A549 (cell line): ENCODE data around the gene FBXO10. TPM values are rescaled to one million over a fixed set of nuclear protein-coding genes. Genes with fewer than 3 reads are reported as not detected.

Experiments used
- ATAC-seq, 2 experiments: fragments of 200-7000 bp in 1 of 2; fragments of >200 bp in 1 of 2; cut with Nextera tagmentation in 1 of 2; cut with Tn5 transposase in 1 of 2; 3 replicates each; pipeline versions ENCODE4 v1.8.0 to v1.9.1; 2018 to 2020; ENCODE audit warnings: mild to moderate bottlenecking in 1 of 2, moderate library complexity in 1 of 2
- CTCF ChIA-PET: fragments of 300-600 bp; sonication (Branson Sonifier 250); formaldehyde crosslinking; extraction: SDS; loops from one replicate; lab custom pipeline; 2021; ENCODE audit warnings: antibody characterized with exemption, inconsistent platforms; lab: Yijun Ruan, JAX
- POLR2A ChIA-PET: fragments of 350-600 bp; formaldehyde crosslinking; extraction: SDS; loops from one replicate; lab custom pipeline; 2021; ENCODE audit warnings: antibody characterized with exemption, inconsistent platforms; lab: Yijun Ruan, JAX
- DNase-seq, 2 experiments: peaks; one replicate each; pipeline versions ENCODE4 v3.0.0 to v3.0.0-alpha.2; 2011 to 2016; ENCODE audit warnings: low read depth in 1 of 2, low spot score in 1 of 2
- FAIRE-seq: peaks from 2 replicates; lab custom pipeline; 2011; peaks lifted over from hg19 to GRCh38; lab: Jason Lieb, UNC
- H3K27ac ChIP-seq, 2 experiments: fragments of >200 bp; sonication (Bioruptor Twin); formaldehyde crosslinking; 3 replicates each; pipeline ENCODE4 v1.5.1; 2016 to 2017
- H3K4me1 ChIP-seq: fragments of >200 bp; sonication (Bioruptor Twin); formaldehyde crosslinking; 3 replicates; pipeline ENCODE4 v1.6.1; 2016
- H3K4me2 ChIP-seq: fragments of >200 bp; sonication (Bioruptor Twin); formaldehyde crosslinking; 3 replicates; pipeline ENCODE4 v1.6.1; 2016
- H3K4me3 ChIP-seq: fragments of >200 bp; sonication (Bioruptor Twin); formaldehyde crosslinking; 3 replicates; pipeline ENCODE4 v1.5.1; 2016
- H3K9me3 ChIP-seq: fragments of >200 bp; sonication (Bioruptor Twin); formaldehyde crosslinking; 3 replicates; pipeline ENCODE4 v1.6.1; 2016
- BCL3 ChIP-seq: fragments of >200 bp; sonication (Bioruptor Twin); formaldehyde crosslinking; IDR thresholded peaks from 3 replicates; pipeline ENCODE4 v1.6.1; 2016
- CBX2 ChIP-seq: fragments of 200-600 bp; sonication (generic); IDR thresholded peaks from 2 replicates; pipeline ENCODE4 v1.6.1; 2016; ENCODE audit warnings: low read depth, mild to moderate bottlenecking, borderline replicate concordance
- CBX8 ChIP-seq: fragments of 200-600 bp; sonication (generic); IDR thresholded peaks from 2 replicates; pipeline ENCODE4 v1.6.1; 2016
- CEBPB ChIP-seq, 2 experiments: fragments of >200 bp in 1 of 2; sonication (Bioruptor Twin) in 1 of 2; formaldehyde crosslinking in 1 of 2; IDR thresholded peaks; 2 replicates each; pipeline ENCODE4 v1.6.1; 2012 to 2016
- CHD2 ChIP-seq: fragments of 150-350 bp; IDR thresholded peaks from 2 replicates; pipeline ENCODE4 v1.6.1; 2014; ENCODE audit warnings: low read length; ENCODE audit not compliant: partially characterized antibody
- CHD4 ChIP-seq: fragments of 200-600 bp; sonication (generic); IDR thresholded peaks from 2 replicates; pipeline ENCODE4 v1.6.1; 2016; ENCODE audit warnings: antibody characterized with exemption, mild to moderate bottlenecking, borderline replicate concordance
- E2F6 ChIP-seq: IDR thresholded peaks from 2 replicates; pipeline ENCODE4 v1.6.1; 2012; ENCODE audit warnings: low read depth, borderline replicate concordance
- EHF ChIP-seq: fragments of 250-450 bp; sonication (Bioruptor Pico); IDR thresholded peaks from 2 replicates; pipeline ENCODE4 v1.5.0; 2020; ENCODE audit warnings: mild to moderate bottlenecking
- EHMT2 ChIP-seq: fragments of 200-600 bp; sonication (generic); IDR thresholded peaks from 2 replicates; pipeline ENCODE4 v1.6.1; 2016; ENCODE audit warnings: antibody characterized with exemption, low read depth, mild to moderate bottlenecking, moderate library complexity
- FOSB ChIP-seq: fragments of 250-450 bp; sonication (Bioruptor Pico); IDR thresholded peaks from 2 replicates; pipeline ENCODE4 v1.5.0; 2020; ENCODE audit warnings: mild to moderate bottlenecking, moderate library complexity
- FOSL2 ChIP-seq, 2 experiments: fragments of 450-650 bp in 1 of 2; fragments of >200 bp in 1 of 2; sonication (Bioruptor Twin) in 1 of 2; formaldehyde crosslinking; IDR thresholded peaks; 2 replicates each; pipeline versions ENCODE4 v1.5.0 to v1.6.1; 2016 to 2020; ENCODE audit warnings: mild to moderate bottlenecking in 1 of 2, moderate library complexity in 1 of 2
- GATA3 ChIP-seq: IDR thresholded peaks from 2 replicates; pipeline ENCODE4 v1.6.1; 2012; ENCODE audit warnings: borderline replicate concordance
- HEYL ChIP-seq: fragments of 250-450 bp; sonication (Bioruptor Pico); IDR thresholded peaks from 2 replicates; pipeline ENCODE4 v1.8.0; 2021; ENCODE audit warnings: mild to moderate bottlenecking, moderate library complexity
- HOXB13 ChIP-seq: fragments of 250-450 bp; sonication (Bioruptor Pico); IDR thresholded peaks from 2 replicates; pipeline ENCODE4 v1.5.0; 2020; ENCODE audit warnings: low read depth, mild to moderate bottlenecking, moderate library complexity
- JUNB ChIP-seq: fragments of >200 bp; sonication (Bioruptor Twin); formaldehyde crosslinking; IDR thresholded peaks from 2 replicates; pipeline ENCODE4 v1.6.1; 2016
- KDM1A ChIP-seq: fragments of 200-600 bp; sonication (generic); IDR thresholded peaks from 2 replicates; pipeline ENCODE4 v1.6.1; 2016; ENCODE audit warnings: low read depth, mild to moderate bottlenecking
- MAX ChIP-seq: IDR thresholded peaks from 2 replicates; pipeline ENCODE4 v1.6.1; 2012
- MAZ ChIP-seq: fragments of 150-350 bp; IDR thresholded peaks from 2 replicates; pipeline ENCODE4 v1.6.1; 2014; ENCODE audit warnings: antibody characterized with exemption, low read depth, low read length, borderline replicate concordance
- MYC ChIP-seq: IDR thresholded peaks from 2 replicates; pipeline ENCODE4 v1.6.1; 2012; ENCODE audit warnings: mild to moderate bottlenecking, inconsistent platforms, low read length, improper control_type of control experiment, borderline replicate concordance
- NFE2L2 ChIP-seq: fragments of 150-350 bp; conservative IDR thresholded peaks from 2 replicates; pipeline ENCODE4 v1.6.1; 2014; ENCODE audit warnings: low read length
- PHF8 ChIP-seq: fragments of 200-600 bp; sonication (generic); IDR thresholded peaks from 2 replicates; pipeline ENCODE4 v1.6.1; 2016; ENCODE audit warnings: low read depth, mild to moderate bottlenecking, antibody characterized with exemption, moderate library complexity, borderline replicate concordance
- POLR2AphosphoS2 ChIP-seq: conservative IDR thresholded peaks from 2 replicates; pipeline ENCODE4 v1.6.1; 2012; ENCODE audit warnings: low read length, improper control_type of control experiment, inconsistent platforms
- RAD21 ChIP-seq, 2 experiments: fragments of >200 bp in 1 of 2; sonication (Bioruptor Twin) in 1 of 2; formaldehyde crosslinking in 1 of 2; IDR thresholded peaks in 1 of 2; conservative IDR thresholded peaks in 1 of 2; 2 replicates in 1 of 2; 3 replicates in 1 of 2; pipeline ENCODE4 v1.6.1; 2012 to 2018; ENCODE audit warnings: inconsistent platforms in 1 of 2
- RCOR1 ChIP-seq: fragments of 150-350 bp; IDR thresholded peaks from 2 replicates; pipeline ENCODE4 v1.6.1; 2014; ENCODE audit warnings: antibody characterized with exemption, low read length, low read depth
- REST ChIP-seq: fragments of 200-600 bp; sonication (generic); IDR thresholded peaks from 2 replicates; pipeline ENCODE4 v1.6.1; 2016; ENCODE audit warnings: antibody characterized with exemption, mild to moderate bottlenecking, moderate library complexity
- RNF2 ChIP-seq: fragments of 200-600 bp; sonication (generic); IDR thresholded peaks from 2 replicates; pipeline ENCODE4 v1.6.1; 2016; ENCODE audit warnings: low read depth, mild to moderate bottlenecking, antibody characterized with exemption, moderate library complexity, borderline replicate concordance
- SMC3 ChIP-seq: fragments of >200 bp; sonication (Bioruptor Twin); formaldehyde crosslinking; IDR thresholded peaks from 3 replicates; pipeline ENCODE4 v1.6.1; 2018; ENCODE audit warnings: inconsistent platforms
- SREBF2 ChIP-seq: fragments of 450-650 bp; IDR thresholded peaks from 2 replicates; pipeline ENCODE4 v1.6.1; 2014; ENCODE audit warnings: mild to moderate bottlenecking, moderate library complexity
- TFCP2L1 ChIP-seq: fragments of 250-450 bp; sonication (Bioruptor Pico); IDR thresholded peaks from 2 replicates; pipeline ENCODE4 v1.5.0; 2021; ENCODE audit warnings: mild to moderate bottlenecking
- TP53 ChIP-seq: fragments of 250-450 bp; sonication (Bioruptor Pico); IDR thresholded peaks from 2 replicates; pipeline ENCODE4 v1.5.0; 2021; ENCODE audit warnings: mild to moderate bottlenecking, moderate library complexity
- ZFP36 ChIP-seq: fragments of 450-650 bp; IDR thresholded peaks from 2 replicates; pipeline ENCODE4 v1.6.1; 2014; ENCODE audit warnings: borderline replicate concordance; ENCODE audit not compliant: partially characterized antibody
- WGBS: methylation state at CpG from one replicate; pipeline ENCODE4 v1.1.6; 2017; ENCODE audit errors: missing lambda C conversion rate; 5-methylcytosine and 5-hydroxymethylcytosine counted together
- polyA plus RNA-seq, 4 experiments: library from polyadenylated mRNA; depleted of rRNA in 3 of 4; stranded (reverse); fragments of >200 nt; fragmentation: RNase III in 1 of 4; extraction: RNeasy Plus Mini Kit Qiagen cat#74134 plus additional on column Dnase treatment in 1 of 4; gene quantifications; 2 replicates in 3 of 4; 3 replicates in 1 of 4; pipeline ENCODE4 v1.2.3, GENCODE V29; 2011 to 2017

Gene FBXO10
- polyA plus RNA-seq, 2 of the 4 experiments (the other 2 are of a cell fraction) = 5.0 to 5.3 TPM

GRCh38 chr9:37466037-37466709 lies 110.0 kb downstream of the FBXO10 start (continued):
- TF ChIP-seq REST (no peak), FOSB (CRISPR knock-in tag) (peak; percentile 75; the same call in 1 of the 2 replicates), RNF2 (no peak), TP53 (CRISPR knock-in tag) (0 out of 2 replicates have a peak, but pooled peaks have one; percentile 16), PHF8 (peak; percentile 49)

GRCh38 chr9:37465249-37466036 lies 110.7 kb downstream of the FBXO10 start, which contains the start of gene ZBTB5:
Gene ZBTB5, minus strand, starts transcription at chr9:37465450. Its CDS starts 22,899 bp downstream, at chr9:37442551.
- POLR2A ChIA-PET = interaction anchor here (0.6 to 2.4 kb wide), 28 partner anchors 9 to 470 kb away, joined by 3 to 28 read pairs (median 5); partner anchors contain the start of genes DCAF10, FBXO10, GRHPR and POLR1E
- Histone ChIP-seq H3K4me3 (peak within 1 kb of the TSS; percentile 55), H3K4me2 (peak within 1 kb of the TSS; percentile 98), H3K27ac (peak within 1 kb of the TSS; percentile 97 to 99), H3K9me3 (no peaks in the 10 kb centered on the region), H3K4me1 (peaks cover 32% of the 10 kb centered on the region)
- FAIRE-seq (peak; percentile 46), DNase-seq (peak; percentile 99 to 100), ATAC-seq (peak; percentile 79 to 86)
- under 1% methylated on average over 45 of the region's 52 CpGs for WGBS
- CTCF ChIA-PET = interaction anchor here (1.1 to 1.4 kb wide), 2 partner anchors 22 to 50 kb away, joined by 3 to 7 read pairs; no protein-coding TSS in a partner anchor
- no peak; the same call in 1 of the 2 replicates for TF ChIP-seq SREBF2
- no peak for TF ChIP-seq SMC3
- TF ChIP-seq EHF (CRISPR knock-in tag) = no peak
- TF ChIP-seq EHMT2 = no peak
- no peak for TF ChIP-seq RCOR1
- TF ChIP-seq CHD4 = no peak
- TF ChIP-seq GATA3 = no peak
- TF ChIP-seq TFCP2L1 (CRISPR knock-in tag) = no peak
- TF ChIP-seq CBX8 = no peak
- TF ChIP-seq HEYL (CRISPR knock-in tag) = no peak
- no peak for TF ChIP-seq CBX2
- no peak for TF ChIP-seq ZFP36
- no peak; the same call in 1 of the 2 replicates for TF ChIP-seq MAZ
- TF ChIP-seq FOSB (CRISPR knock-in tag) = no peak
- no peak for TF ChIP-seq RAD21 (conservative IDR thresholded peaks at IDR 0.05 in 1 of 2, IDR thresholded peaks at IDR 0.05 in 1 of 2)
- no peak for TF ChIP-seq CEBPB (IDR thresholded peaks at IDR 0.05)
- TF ChIP-seq FOSL2 (IDR thresholded peaks at IDR 0.05) = no peak
- no peak for TF ChIP-seq FOSL2 (CRISPR knock-in tag; IDR thresholded peaks at IDR 0.05)
- no peak for TF ChIP-seq JUNB
- no peak for TF ChIP-seq HOXB13 (CRISPR knock-in tag)
- no peak for TF ChIP-seq NFE2L2
- peak; percentile 52; the same call in 2 of the 3 replicates for TF ChIP-seq BCL3
- TF ChIP-seq CHD2 = no peak
- TF ChIP-seq POLR2AphosphoS2 = no peak
- peak; percentile 86; the same call in 1 of the 2 replicates for TF ChIP-seq MYC
- no peak for TF ChIP-seq KDM1A
- peak; percentile 71 for TF ChIP-seq E2F6
- 0 out of 2 replicates have a peak, but pooled peaks have one; percentile 65 for TF ChIP-seq MAX
